ENCODE data around the gene ARL15.
"Not testable (repeated sequence)": the region's sequence is repeated elsewhere in the genome, so short reads cannot be mapped to it uniquely, and the experiment has no call there.

ARL15 gene
- long read RNA-seq, transcript ARL15-202 (5 exons, 2,486 nt), result major isoform, 6 of 12 reads
- long read RNA-seq, partial matches to known transcripts, result 0 of 12 reads
- long read RNA-seq, other reads (novel, unspliced or antisense), result 5 of 12 reads

DNA sequence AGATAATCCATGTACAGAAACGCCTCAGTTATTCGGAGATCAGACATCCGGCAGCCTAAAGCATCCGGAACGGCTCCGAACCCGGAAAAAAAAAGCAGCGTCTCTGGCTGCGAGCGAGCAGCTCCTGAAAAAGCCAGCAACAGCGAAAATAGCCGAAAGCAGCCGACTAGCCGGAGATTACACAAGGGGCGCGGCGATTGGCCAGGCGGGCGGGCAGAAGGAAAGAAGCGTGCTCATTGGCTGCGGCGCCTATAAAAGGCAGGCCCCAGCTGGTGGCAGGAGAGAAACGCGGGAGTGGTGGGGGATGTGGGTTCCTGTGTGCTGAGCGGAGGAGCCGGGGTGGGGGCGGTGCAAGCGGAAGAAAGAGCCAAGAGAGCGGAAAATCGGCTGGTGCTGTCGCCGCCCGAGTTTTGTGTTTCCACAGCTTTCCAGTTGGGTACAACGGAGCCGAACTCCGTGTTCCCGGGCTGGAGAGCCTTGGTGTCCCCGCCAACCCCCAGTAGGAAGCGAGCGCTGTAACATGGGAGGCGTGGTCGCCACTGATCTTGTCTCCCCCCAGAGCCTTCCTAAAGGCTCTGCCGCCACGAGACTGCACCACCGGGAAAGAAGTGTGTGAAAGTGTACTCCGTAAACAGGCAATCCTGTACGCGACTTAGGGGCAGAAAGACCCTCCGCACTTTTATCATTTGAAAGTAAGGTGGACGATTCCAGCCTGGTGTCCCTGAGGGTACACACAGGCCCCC, at the start of gene ARL15:
TSS of gene ARL15 (minus strand) at position 141 of the 743 bp plus-strand sequence.
- peak; percentile 93 to 99 for DNase-seq (ENCODE audit: low read depth in 1 of 2, low spot score in 1 of 2)
- Histone ChIP-seq H3K27ac (replicated peaks) (peak within 1 kb of the TSS; percentile 70), H3K27me3 (ENCODE audit: insufficient read depth, poor library complexity, severe bottlenecking) (no peaks in the 10 kb centered on the region), H3K4me3 (replicated peaks; ENCODE audit: insufficient read depth, low read length) (peak within 1 kb of the TSS; percentile 99)
- TF ChIP-seq SPI1 (IDR thresholded peaks at IDR 0.05; ENCODE audit: borderline replicate concordance, low read depth) (peak; percentile 2; the same call in 1 of the 2 replicates), POLR2AphosphoS5 (IDR thresholded peaks at IDR 0.05; ENCODE audit: low read depth) (peak; percentile 99), GABPA (IDR thresholded peaks at IDR 0.05; ENCODE audit: low read depth) (no peak)
- TF ChIP-seq, protein P1, sequence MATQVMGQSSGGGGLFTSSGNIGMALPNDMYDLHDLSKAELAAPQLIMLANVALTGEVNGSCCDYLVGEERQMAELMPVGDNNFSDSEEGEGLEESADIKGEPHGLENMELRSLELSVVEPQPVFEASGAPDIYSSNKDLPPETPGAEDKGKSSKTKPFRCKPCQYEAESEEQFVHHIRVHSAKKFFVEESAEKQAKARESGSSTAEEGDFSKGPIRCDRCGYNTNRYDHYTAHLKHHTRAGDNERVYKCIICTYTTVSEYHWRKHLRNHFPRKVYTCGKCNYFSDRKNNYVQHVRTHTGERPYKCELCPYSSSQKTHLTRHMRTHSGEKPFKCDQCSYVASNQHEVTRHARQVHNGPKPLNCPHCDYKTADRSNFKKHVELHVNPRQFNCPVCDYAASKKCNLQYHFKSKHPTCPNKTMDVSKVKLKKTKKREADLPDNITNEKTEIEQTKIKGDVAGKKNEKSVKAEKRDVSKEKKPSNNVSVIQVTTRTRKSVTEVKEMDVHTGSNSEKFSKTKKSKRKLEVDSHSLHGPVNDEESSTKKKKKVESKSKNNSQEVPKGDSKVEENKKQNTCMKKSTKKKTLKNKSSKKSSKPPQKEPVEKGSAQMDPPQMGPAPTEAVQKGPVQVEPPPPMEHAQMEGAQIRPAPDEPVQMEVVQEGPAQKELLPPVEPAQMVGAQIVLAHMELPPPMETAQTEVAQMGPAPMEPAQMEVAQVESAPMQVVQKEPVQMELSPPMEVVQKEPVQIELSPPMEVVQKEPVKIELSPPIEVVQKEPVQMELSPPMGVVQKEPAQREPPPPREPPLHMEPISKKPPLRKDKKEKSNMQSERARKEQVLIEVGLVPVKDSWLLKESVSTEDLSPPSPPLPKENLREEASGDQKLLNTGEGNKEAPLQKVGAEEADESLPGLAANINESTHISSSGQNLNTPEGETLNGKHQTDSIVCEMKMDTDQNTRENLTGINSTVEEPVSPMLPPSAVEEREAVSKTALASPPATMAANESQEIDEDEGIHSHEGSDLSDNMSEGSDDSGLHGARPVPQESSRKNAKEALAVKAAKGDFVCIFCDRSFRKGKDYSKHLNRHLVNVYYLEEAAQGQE (IDR thresholded peaks at IDR 0.05; ENCODE audit: insufficient replicate concordance, low read depth), result peak; percentile 79
- TF ChIP-seq, protein P2, sequence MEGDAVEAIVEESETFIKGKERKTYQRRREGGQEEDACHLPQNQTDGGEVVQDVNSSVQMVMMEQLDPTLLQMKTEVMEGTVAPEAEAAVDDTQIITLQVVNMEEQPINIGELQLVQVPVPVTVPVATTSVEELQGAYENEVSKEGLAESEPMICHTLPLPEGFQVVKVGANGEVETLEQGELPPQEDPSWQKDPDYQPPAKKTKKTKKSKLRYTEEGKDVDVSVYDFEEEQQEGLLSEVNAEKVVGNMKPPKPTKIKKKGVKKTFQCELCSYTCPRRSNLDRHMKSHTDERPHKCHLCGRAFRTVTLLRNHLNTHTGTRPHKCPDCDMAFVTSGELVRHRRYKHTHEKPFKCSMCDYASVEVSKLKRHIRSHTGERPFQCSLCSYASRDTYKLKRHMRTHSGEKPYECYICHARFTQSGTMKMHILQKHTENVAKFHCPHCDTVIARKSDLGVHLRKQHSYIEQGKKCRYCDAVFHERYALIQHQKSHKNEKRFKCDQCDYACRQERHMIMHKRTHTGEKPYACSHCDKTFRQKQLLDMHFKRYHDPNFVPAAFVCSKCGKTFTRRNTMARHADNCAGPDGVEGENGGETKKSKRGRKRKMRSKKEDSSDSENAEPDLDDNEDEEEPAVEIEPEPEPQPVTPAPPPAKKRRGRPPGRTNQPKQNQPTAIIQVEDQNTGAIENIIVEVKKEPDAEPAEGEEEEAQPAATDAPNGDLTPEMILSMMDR (IDR thresholded peaks at IDR 0.05; ENCODE audit: insufficient read depth, low read length), result no peak

DNA sequence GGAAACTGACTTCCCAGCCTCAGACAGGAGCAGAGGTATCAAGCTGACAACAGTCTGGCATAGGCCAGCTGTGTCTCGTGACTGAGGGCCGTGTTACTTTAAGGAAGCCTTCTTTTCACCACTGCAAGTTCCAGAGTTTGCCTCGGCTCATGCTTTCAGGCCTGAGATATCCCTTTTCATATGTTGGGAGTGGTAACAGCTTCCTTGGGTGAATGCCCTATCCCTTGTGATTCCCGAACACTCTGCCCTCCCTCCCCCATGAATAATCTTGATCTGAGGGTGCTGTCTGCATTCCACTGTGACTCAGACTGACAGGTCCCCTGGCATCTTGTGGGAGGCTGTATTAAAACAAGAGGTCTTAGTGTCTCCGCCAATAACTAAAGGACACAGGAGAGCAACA, 49.7 kb upstream of the ARL15 start:
- DNase-seq (ENCODE audit: low read depth in 1 of 2, low spot score in 1 of 2), result no peak

DNA sequence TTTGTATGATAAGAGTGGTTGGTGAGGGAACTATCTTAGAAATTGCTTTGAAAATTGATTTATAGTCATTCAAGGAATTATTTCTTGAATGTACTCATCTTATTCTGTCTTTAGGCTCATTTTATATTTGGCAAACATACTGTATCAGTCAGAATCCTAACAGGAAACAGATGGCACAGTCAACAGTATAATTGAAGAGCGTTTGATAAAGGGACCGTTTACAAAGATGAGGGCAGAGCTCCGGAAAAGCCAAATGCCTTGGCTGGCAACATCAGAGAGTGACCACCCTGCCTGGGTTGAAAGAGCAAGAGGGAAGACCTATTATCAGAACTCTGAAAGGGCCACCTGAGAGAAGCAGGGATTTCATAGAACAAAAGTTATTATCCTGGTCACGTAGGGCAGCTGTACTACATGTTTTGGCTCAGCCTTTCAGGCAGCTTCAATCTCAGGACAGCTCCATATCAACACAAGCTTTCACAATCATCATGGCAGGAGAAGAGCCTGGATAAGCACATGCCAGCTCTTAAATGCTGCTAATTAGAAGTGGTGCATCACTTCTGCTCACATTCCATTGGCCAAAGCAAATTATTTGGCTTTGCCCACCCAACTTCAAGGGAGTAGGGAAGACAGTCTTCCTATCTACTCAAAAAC, 47.2 kb upstream of the ARL15 start:
- DNase-seq (ENCODE audit: low read depth in 1 of 2, low spot score in 1 of 2), result no peak
- no peaks in the 10 kb centered on the region for H3K27me3 ChIP-seq (ENCODE audit: insufficient read depth, poor library complexity, severe bottlenecking)
- H3K27ac ChIP-seq (replicated peaks), result no peak overlapping the region
- no peak overlapping the region for H3K4me3 ChIP-seq (replicated peaks; ENCODE audit: insufficient read depth, low read length)
- TF ChIP-seq, protein P1 (IDR thresholded peaks at IDR 0.05; ENCODE audit: insufficient replicate concordance, low read depth), result no peak
- no peak for TF ChIP-seq POLR2AphosphoS5 (IDR thresholded peaks at IDR 0.05; ENCODE audit: low read depth)
- TF ChIP-seq GABPA (IDR thresholded peaks at IDR 0.05; ENCODE audit: low read depth), result no peak
- TF ChIP-seq, protein P2 (IDR thresholded peaks at IDR 0.05; ENCODE audit: insufficient read depth, low read length), result no peak
- TF ChIP-seq SPI1 (IDR thresholded peaks at IDR 0.05; ENCODE audit: borderline replicate concordance, low read depth), result no peak

More for the DNA sequence above, 49.7 kb upstream of the ARL15 start:
- Histone ChIP-seq H3K27ac (replicated peaks) (no peak overlapping the region), H3K4me3 (replicated peaks; ENCODE audit: insufficient read depth, low read length) (no peak overlapping the region), H3K27me3 (ENCODE audit: insufficient read depth, poor library complexity, severe bottlenecking) (no peaks in the 10 kb centered on the region)
- no peak for TF ChIP-seq POLR2AphosphoS5 (IDR thresholded peaks at IDR 0.05; ENCODE audit: low read depth)
- no peak for TF ChIP-seq GABPA (IDR thresholded peaks at IDR 0.05; ENCODE audit: low read depth)
- TF ChIP-seq, protein P2 (IDR thresholded peaks at IDR 0.05; ENCODE audit: insufficient read depth, low read length), result no peak
- no peak for TF ChIP-seq SPI1 (IDR thresholded peaks at IDR 0.05; ENCODE audit: borderline replicate concordance, low read depth)
- TF ChIP-seq, protein P1 (IDR thresholded peaks at IDR 0.05; ENCODE audit: insufficient replicate concordance, low read depth), result no peak

DNA sequence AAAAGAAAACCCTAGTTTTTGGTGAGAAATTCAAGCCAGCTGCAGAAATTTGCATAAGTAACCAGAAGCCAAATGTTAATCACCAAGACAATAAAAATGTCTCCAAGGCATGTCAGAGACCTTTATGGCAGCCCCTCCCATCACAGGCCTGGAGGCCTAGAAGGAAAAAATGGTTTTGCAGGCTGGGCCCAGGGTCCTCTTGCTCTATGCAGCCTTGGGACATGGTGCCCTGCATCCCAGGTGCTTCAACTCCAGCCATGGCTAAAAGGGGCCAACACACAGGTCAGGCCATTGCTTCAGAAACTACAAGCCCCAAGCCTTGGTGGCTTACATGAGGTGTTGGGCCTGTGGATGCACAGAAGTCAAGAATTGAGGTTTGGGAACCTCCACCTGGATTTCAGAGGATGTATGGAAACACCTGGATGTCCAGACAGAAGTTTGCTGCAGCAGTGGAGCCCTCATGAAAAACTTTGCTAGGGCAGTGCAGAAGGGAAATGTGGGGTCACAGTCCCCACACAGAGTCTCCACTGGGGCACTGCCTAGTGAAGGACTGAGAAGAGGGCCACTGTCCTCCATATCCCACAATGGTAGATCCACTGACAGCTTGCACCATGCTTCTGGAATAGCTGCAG, 43.7 kb upstream of the ARL15 start:
- not testable (repeated sequence) for H3K4me3 ChIP-seq (replicated peaks; ENCODE audit: insufficient read depth, low read length); DNase-seq (ENCODE audit: low read depth in 1 of 2, low spot score in 1 of 2); H3K27me3 ChIP-seq (ENCODE audit: insufficient read depth, poor library complexity, severe bottlenecking); H3K27ac ChIP-seq (replicated peaks)

DNA sequence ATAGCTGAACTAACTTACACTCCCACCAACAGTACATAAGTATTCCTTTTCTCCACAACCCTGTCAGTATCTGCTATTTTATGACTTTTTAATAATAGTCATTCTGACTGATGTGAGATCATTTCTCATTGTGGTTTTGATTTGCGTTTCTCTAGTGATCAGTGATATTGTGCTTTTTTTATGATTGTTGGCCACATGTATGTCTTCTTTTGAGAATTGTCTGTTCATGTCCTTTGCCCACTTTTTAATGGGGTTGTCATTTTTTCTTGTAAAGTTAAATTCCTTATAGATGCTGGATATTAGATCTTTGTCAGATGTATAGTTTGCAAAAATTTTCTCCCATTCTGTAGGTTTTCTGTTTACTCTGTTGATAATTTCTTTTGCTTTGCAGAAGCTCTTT, 42.2 kb upstream of the ARL15 start:
- not testable (repeated sequence) for DNase-seq (ENCODE audit: low read depth in 1 of 2, low spot score in 1 of 2); H3K27me3 ChIP-seq (ENCODE audit: insufficient read depth, poor library complexity, severe bottlenecking); H3K4me3 ChIP-seq (replicated peaks; ENCODE audit: insufficient read depth, low read length); H3K27ac ChIP-seq (replicated peaks)
